ENCODE data around the gene ZCCHC2. TPM values are rescaled to one million over a fixed set of nuclear protein-coding genes. Genes with fewer than 3 reads are reported as not detected.
A peak's percentile ranks its signal among the peaks of the same experiment; 100 is the strongest.

ZCCHC2 gene
- total and polyA plus RNA-seq, 2 of the 8 experiments (the other 6 are each of a cell fraction or from before 2014, with no cell fraction given), result 13.5 to 18.6 TPM

DNA sequence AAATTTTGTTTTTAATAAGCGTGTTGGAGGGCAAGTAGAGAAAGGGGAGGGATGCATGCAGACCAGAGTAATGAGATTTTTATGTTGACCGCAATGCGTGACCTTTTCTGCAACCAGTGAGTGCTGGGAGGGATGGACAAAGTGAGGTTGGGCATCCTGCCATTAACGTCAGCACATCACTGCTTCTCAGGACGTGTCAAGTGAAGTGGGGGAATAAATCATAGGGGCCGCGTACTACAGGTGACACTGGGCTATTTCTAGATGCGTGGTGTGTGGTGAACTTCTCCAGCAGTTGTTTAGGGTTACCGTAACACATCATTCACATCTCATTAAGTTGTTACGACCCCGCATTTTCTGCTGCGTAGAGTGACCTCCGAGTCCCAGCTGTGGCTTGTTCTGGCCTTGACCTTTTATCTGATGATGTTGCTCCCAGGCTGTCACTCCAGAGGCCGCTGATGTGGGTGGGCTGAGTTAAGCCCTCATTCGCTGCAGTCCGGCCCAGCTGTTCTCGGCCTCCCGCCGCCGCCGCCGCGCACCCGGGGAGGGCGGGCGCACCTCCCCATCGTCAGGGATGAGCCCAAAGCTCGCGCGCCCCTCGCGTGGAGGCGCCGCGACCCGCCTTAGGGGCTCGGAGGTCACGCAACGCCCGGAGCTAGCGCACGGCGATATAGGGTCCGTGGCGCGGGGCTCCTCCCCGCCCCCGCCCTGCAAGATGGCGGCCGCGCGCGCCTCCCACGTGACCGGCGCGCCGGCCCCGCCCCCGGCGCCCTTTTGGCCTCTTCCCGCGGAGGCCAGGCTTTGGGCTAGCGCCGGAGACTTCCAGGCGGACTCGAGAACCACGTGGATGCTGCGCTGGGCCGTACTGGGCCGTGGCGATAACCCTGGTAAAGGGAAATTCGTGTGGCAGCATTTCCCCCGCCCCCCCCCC, 3.5 kb downstream of the ZCCHC2 start (continued):
- TF ChIP-seq POU5F1 (IDR thresholded peaks at IDR 0.05; ENCODE audit: low read depth, low read length) (no peak), GABPA (IDR thresholded peaks at IDR 0.05; ENCODE audit: borderline replicate concordance, insufficient read depth, low read length) (no peak), RXRA (IDR thresholded peaks at IDR 0.05; ENCODE audit: insufficient read depth, low read depth, low read length) (no peak), YY1 (IDR thresholded peaks at IDR 0.05; ENCODE audit: low read depth, low read length) (peak; percentile 96), CREB1 (IDR thresholded peaks at IDR 0.05) (no peak), CTBP2 (IDR thresholded peaks at IDR 0.05; ENCODE audit: borderline replicate concordance, insufficient read depth, insufficient read length, low read length) (peak; percentile 66), BACH1 (IDR thresholded peaks at IDR 0.05; ENCODE audit: low read length) (no peak), ASH2L (IDR thresholded peaks at IDR 0.05; ENCODE audit: low read length) (peak; percentile 98), TBP (IDR thresholded peaks at IDR 0.05; ENCODE audit: low read depth, low read length) (peak; percentile 25; the same call in 1 of the 2 replicates), MAFK (IDR thresholded peaks at IDR 0.05; ENCODE audit: low read depth, low read length) (no peak), POLR2AphosphoS5 (IDR thresholded peaks at IDR 0.05; ENCODE audit: low read depth, low read length) (no peak), SAP30 (IDR thresholded peaks at IDR 0.05; ENCODE audit: insufficient read depth, insufficient replicate concordance, low read length) (peak; percentile 43), POLR2A (IDR thresholded peaks at IDR 0.05; ENCODE audit: control extremely low read depth in 1 of 2, low read depth in 2 of 2, low read length in 2 of 2) (peak; percentile 62 to 68), NRF1 (IDR thresholded peaks at IDR 0.05; ENCODE audit: low read depth, low read length) (no peak), SIRT6 (IDR thresholded peaks at IDR 0.05; ENCODE audit: low read length) (no peak), SRF (IDR thresholded peaks at IDR 0.05; ENCODE audit: low read depth, low read length) (no peak)
- TF ChIP-seq, protein P1, sequence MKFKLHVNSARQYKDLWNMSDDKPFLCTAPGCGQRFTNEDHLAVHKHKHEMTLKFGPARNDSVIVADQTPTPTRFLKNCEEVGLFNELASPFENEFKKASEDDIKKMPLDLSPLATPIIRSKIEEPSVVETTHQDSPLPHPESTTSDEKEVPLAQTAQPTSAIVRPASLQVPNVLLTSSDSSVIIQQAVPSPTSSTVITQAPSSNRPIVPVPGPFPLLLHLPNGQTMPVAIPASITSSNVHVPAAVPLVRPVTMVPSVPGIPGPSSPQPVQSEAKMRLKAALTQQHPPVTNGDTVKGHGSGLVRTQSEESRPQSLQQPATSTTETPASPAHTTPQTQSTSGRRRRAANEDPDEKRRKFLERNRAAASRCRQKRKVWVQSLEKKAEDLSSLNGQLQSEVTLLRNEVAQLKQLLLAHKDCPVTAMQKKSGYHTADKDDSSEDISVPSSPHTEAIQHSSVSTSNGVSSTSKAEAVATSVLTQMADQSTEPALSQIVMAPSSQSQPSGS (IDR thresholded peaks at IDR 0.05; ENCODE audit: low read length), result no peak
- TF ChIP-seq, protein P2, sequence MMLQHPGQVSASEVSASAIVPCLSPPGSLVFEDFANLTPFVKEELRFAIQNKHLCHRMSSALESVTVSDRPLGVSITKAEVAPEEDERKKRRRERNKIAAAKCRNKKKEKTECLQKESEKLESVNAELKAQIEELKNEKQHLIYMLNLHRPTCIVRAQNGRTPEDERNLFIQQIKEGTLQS (IDR thresholded peaks at IDR 0.05; ENCODE audit: insufficient read depth, low read depth, low read length), result peak; percentile 37; the same call in 1 of the 2 replicates
